Nephron progenitor cell (in vitro differentiated cells): ENCODE data around the gene PARL.

Experiments used
- DNase-seq: peaks from one replicate; pipeline ENCODE4 v3.0.0; 2021
- H3K27ac Mint-ChIP-seq: 2 replicates; pipeline ENCODE4 v1.8.0; 2021; ENCODE audit warnings: mild to moderate bottlenecking, moderate library complexity, mixed read lengths
- H3K27me3 Mint-ChIP-seq: 2 replicates; pipeline ENCODE4 v1.8.0; 2021; ENCODE audit warnings: mild to moderate bottlenecking, low read depth, mixed read lengths; ENCODE audit not compliant: poor library complexity
- H3K36me3 Mint-ChIP-seq: 2 replicates; pipeline ENCODE4 v1.8.0; 2021; ENCODE audit warnings: low read depth, mixed read lengths
- H3K4me1 Mint-ChIP-seq: 2 replicates; pipeline ENCODE4 v1.8.0; 2021; ENCODE audit warnings: mixed read lengths
- H3K4me3 Mint-ChIP-seq: 2 replicates; pipeline ENCODE4 v1.8.0; 2021; ENCODE audit warnings: mild to moderate bottlenecking, moderate library complexity, mixed read lengths
- H3K9me3 Mint-ChIP-seq: 2 replicates; pipeline ENCODE4 v1.8.0; 2021; ENCODE audit warnings: mild to moderate bottlenecking, moderate library complexity, mixed read lengths
- TF ChIP-seq, protein P1 (sequence below): fragments of 200-600 bp; sonication (generic); IDR thresholded peaks from 2 replicates; pipeline ENCODE4 v1.5.0; 2021; ENCODE audit warnings: antibody characterized with exemption

PARL gene

GRCh38 chr3:183892610-183893214 is 8.0 kb upstream of the PARL start:
- H3K36me3 Mint-ChIP-seq = no peaks in the 10 kb centered on the region
- no peak for DNase-seq
- TF ChIP-seq, protein P1, sequence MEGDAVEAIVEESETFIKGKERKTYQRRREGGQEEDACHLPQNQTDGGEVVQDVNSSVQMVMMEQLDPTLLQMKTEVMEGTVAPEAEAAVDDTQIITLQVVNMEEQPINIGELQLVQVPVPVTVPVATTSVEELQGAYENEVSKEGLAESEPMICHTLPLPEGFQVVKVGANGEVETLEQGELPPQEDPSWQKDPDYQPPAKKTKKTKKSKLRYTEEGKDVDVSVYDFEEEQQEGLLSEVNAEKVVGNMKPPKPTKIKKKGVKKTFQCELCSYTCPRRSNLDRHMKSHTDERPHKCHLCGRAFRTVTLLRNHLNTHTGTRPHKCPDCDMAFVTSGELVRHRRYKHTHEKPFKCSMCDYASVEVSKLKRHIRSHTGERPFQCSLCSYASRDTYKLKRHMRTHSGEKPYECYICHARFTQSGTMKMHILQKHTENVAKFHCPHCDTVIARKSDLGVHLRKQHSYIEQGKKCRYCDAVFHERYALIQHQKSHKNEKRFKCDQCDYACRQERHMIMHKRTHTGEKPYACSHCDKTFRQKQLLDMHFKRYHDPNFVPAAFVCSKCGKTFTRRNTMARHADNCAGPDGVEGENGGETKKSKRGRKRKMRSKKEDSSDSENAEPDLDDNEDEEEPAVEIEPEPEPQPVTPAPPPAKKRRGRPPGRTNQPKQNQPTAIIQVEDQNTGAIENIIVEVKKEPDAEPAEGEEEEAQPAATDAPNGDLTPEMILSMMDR = no peak
- H3K9me3 Mint-ChIP-seq = no peaks in the 10 kb centered on the region
- H3K4me1 Mint-ChIP-seq = no peaks in the 10 kb centered on the region
- no peak overlapping the region for H3K27ac Mint-ChIP-seq
- peaks cover 61% of the 10 kb centered on the region for H3K27me3 Mint-ChIP-seq
- no peak overlapping the region for H3K4me3 Mint-ChIP-seq

DNA sequence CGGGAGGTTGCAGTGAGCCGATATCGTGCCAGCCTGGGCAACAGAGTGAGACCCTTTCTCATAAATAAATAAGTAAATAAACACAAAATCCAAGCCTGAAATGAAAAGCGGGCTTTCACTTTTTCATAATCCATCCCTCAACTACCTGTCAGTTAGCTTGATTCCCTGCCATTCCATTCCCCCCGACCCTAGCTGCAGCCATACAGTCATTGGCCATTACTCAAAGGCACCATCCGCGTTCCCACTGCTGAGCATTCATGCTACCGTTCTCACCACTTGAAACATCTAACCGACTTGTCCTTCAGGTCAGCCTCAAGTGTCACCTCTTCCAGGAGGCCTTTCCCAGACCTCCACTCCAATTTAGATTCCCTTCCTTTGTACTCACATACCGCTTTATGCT is 1.1 kb upstream of the PARL start:
- Mint-ChIP-seq H3K4me3 (peak overlapping the region; percentile 60), H3K9me3 (no peaks in the 10 kb centered on the region), H3K4me1 (peaks cover 32% of the 10 kb centered on the region), H3K27ac (no peak overlapping the region), H3K36me3 (no peaks in the 10 kb centered on the region), H3K27me3 (peaks cover 44% of the 10 kb centered on the region)
- TF ChIP-seq, protein P1 = no peak
- DNase-seq = no peak

GRCh38 chr3:183884097-183884426 is 618 bp downstream of the PARL start:
- peaks cover 32% of the 10 kb centered on the region for H3K4me1 Mint-ChIP-seq
- no peak for DNase-seq
- peak overlapping the region; percentile 99 for H3K4me3 Mint-ChIP-seq
- H3K9me3 Mint-ChIP-seq = no peaks in the 10 kb centered on the region
- TF ChIP-seq, protein P1 = no peak
- peak overlapping the region; percentile 89 for H3K27ac Mint-ChIP-seq
- H3K36me3 Mint-ChIP-seq = peaks cover 7% of the 10 kb centered on the region
- H3K27me3 Mint-ChIP-seq = peaks cover 29% of the 10 kb centered on the region

- Mint-ChIP-seq H3K36me3 (peaks cover 10% of the 10 kb centered on the region), H3K27ac (peak overlapping the region; percentile 61), H3K9me3 (no peaks in the 10 kb centered on the region), H3K4me1 (peaks cover 32% of the 10 kb centered on the region), H3K27me3 (peaks cover 24% of the 10 kb centered on the region), H3K4me3 (peak overlapping the region; percentile 99)
- TF ChIP-seq, protein P1 = no peak
- DNase-seq = no peak
These were observed 1.2 kb downstream of the PARL start for GRCh38 chr3:183883291-183884096.

- peaks cover 23% of the 10 kb centered on the region for H3K36me3 Mint-ChIP-seq
- peaks cover 3% of the 10 kb centered on the region for H3K27me3 Mint-ChIP-seq
- no peak for DNase-seq
- H3K4me1 Mint-ChIP-seq = peaks cover 27% of the 10 kb centered on the region
- H3K4me3 Mint-ChIP-seq = no peak overlapping the region
- peak overlapping the region; percentile 29 for H3K27ac Mint-ChIP-seq
- H3K9me3 Mint-ChIP-seq = no peaks in the 10 kb centered on the region
- TF ChIP-seq, protein P1 = no peak
These were observed 4.6 kb downstream of the PARL start for GRCh38 chr3:183880121-183880520.

DNA sequence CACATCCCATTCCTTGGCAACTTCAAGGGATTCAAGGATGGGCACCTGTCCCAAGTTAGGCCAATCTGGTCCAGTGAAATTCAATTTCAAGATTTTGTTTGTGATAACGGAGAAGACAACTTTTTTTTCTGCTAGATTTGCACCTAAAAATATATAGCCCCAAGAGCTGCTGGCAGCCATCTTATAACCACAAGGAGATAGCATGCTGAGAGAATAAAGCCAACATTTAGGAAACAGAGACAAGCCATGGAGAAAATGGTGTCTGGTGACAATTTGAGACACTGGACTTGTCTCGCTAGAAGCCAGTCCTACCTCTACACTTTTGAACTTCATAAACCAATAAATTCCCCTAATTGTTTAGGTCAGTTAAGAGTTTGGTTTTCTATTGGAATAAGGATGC is 5.4 kb downstream of the PARL start:
- no peak for DNase-seq
- H3K36me3 Mint-ChIP-seq = peaks cover 23% of the 10 kb centered on the region
- no peak overlapping the region for H3K4me3 Mint-ChIP-seq
- TF ChIP-seq, protein P1 = no peak
- H3K27ac Mint-ChIP-seq = no peak overlapping the region
- H3K27me3 Mint-ChIP-seq = no peaks in the 10 kb centered on the region
- peaks cover 21% of the 10 kb centered on the region for H3K4me1 Mint-ChIP-seq
- no peaks in the 10 kb centered on the region for H3K9me3 Mint-ChIP-seq
